ENCODE results near the gene IGSF21. TPM values are rescaled to one million over a fixed set of nuclear protein-coding genes. Genes with fewer than 3 reads are reported as not detected.

The IGSF21 gene
- total RNA-seq, 2 experiments from 2014 or later = not detected

DNA sequence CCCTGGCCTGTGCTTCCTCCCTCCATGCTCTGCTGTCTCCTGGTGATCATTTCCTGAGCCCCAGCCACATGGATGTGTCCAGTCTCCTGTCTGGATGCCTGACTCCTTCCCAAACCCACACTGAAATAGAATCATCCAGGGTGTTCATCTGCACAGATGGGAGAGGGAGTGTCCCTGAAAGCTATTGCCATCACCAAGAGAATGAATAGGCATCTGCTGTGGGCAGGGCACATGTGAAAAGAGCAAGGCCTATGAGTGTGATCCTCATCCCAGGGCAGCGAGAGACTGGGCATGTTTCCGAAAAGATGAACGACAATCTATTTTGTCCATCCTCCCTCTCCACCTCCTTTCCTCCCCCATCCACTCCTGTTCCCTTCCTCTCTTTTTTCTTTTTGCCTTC lies 5.0 kb downstream of the IGSF21 start:
- Mint-ChIP-seq H3K4me1 (ENCODE audit: low read depth) (peaks cover 9% of the 10 kb centered on the region), H3K9me3 (no peaks in the 10 kb centered on the region), H3K4me3 (no peak overlapping the region), H3K27ac (no peak overlapping the region), H3K27me3 (ENCODE audit: low read depth) (peaks cover 75% of the 10 kb centered on the region), H3K36me3 (ENCODE audit: low read depth) (no peaks in the 10 kb centered on the region)
- intact Hi-C loops (cut with micrococcal nuclease) = no loop called here
- no peak for DNase-seq
- CTCF ChIA-PET = interaction anchor here (0.7 kb wide), 1 partner anchor 122 kb away, joined by 3 read pairs; no protein-coding TSS in a partner anchor

DNA sequence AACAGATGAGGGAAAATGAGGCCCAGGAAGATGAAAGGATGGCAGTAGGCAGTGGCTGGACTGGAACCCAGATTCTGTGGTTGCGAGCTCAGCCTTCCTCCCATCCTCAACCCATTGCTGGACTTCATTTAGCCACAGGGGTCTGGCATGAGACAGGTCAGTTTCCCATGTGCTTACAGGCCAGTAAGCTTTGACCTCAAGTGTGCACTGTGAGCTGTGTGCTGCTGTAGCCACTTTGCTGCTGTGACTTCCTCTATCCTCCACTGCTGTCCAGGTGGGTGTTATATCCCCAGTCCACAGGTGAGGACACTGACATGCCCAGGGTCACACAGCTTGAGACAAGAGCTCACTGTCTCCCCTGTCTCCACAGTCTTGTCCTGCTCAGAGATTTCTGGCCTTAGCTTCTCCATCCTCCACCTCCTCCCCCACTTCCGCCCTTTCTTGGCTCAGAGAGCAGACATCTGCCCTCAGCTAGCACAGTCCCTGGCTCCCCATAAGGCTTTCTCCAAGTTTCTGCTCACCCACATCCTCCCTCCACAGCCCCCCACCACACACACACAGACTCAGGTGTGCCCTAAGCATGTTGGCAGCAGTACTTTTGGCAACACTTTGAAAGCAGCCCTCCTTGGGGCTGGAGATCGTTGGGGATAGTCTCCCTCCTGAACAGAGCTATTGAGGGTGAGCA lies 7.3 kb downstream of the IGSF21 start:
- H3K9me3 Mint-ChIP-seq = no peaks in the 10 kb centered on the region
- CTCF ChIA-PET = no interaction called here
- DNase-seq = no peak
- H3K36me3 Mint-ChIP-seq (ENCODE audit: low read depth) = no peaks in the 10 kb centered on the region
- intact Hi-C loops (cut with micrococcal nuclease) = no loop called here
- H3K4me3 Mint-ChIP-seq = no peak overlapping the region
- H3K27ac Mint-ChIP-seq = no peak overlapping the region
- H3K27me3 Mint-ChIP-seq (ENCODE audit: low read depth) = peaks cover 71% of the 10 kb centered on the region
- H3K4me1 Mint-ChIP-seq (ENCODE audit: low read depth) = peaks cover 9% of the 10 kb centered on the region

DNA sequence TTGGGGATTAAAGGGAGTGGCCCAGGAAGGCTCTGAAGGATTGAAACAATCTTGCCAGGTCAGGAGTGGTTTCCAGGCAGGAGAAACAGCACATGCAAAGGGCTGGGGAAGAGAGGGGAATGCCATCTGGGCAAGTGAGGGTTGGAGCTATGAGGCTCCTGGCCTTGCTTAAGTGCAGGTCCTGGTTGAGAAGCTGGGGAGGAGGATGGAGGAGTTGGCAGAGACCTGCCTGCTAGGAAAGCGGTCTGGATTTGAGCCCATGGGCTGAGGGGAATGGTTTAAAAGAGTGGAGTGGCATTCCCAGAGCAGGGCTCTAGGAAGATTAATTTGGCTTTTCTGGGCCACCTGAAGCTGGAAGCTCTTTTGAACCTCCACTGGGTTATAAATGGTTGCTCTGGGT lies 9.2 kb downstream of the IGSF21 start:
- peaks cover 57% of the 10 kb centered on the region for H3K27me3 Mint-ChIP-seq (ENCODE audit: low read depth)

GRCh38 chr1:18118078-18118477 lies 10.5 kb downstream of the IGSF21 start:
- Mint-ChIP-seq H3K27me3 (ENCODE audit: low read depth) (peaks cover 45% of the 10 kb centered on the region), H3K27ac (no peak overlapping the region), H3K9me3 (no peaks in the 10 kb centered on the region), H3K4me3 (no peak overlapping the region), H3K4me1 (ENCODE audit: low read depth) (no peaks in the 10 kb centered on the region), H3K36me3 (ENCODE audit: low read depth) (no peaks in the 10 kb centered on the region)
- DNase-seq = no peak
- intact Hi-C loops (cut with micrococcal nuclease) = no loop called here
- CTCF ChIA-PET = no interaction called here

More for the DNA sequence above, 9.2 kb downstream of the IGSF21 start:
- CTCF ChIA-PET = no interaction called here
- intact Hi-C loops (cut with micrococcal nuclease) = no loop called here
- Mint-ChIP-seq H3K36me3 (ENCODE audit: low read depth) (no peaks in the 10 kb centered on the region), H3K4me3 (no peak overlapping the region), H3K4me1 (ENCODE audit: low read depth) (no peaks in the 10 kb centered on the region), H3K27ac (no peak overlapping the region), H3K9me3 (no peaks in the 10 kb centered on the region)
- no peak for DNase-seq

GRCh38 chr1:18118491-18118890 lies 10.9 kb downstream of the IGSF21 start:
- intact Hi-C loops (cut with micrococcal nuclease) = no loop called here
- Mint-ChIP-seq H3K4me3 (no peak overlapping the region), H3K9me3 (no peaks in the 10 kb centered on the region), H3K27ac (no peak overlapping the region), H3K36me3 (ENCODE audit: low read depth) (no peaks in the 10 kb centered on the region), H3K27me3 (ENCODE audit: low read depth) (peaks cover 43% of the 10 kb centered on the region), H3K4me1 (ENCODE audit: low read depth) (no peaks in the 10 kb centered on the region)
- DNase-seq = no peak
- CTCF ChIA-PET = no interaction called here

- no peak for DNase-seq
- no peaks in the 10 kb centered on the region for H3K4me1 Mint-ChIP-seq (ENCODE audit: low read depth)
- no peaks in the 10 kb centered on the region for H3K36me3 Mint-ChIP-seq (ENCODE audit: low read depth)
- H3K27me3 Mint-ChIP-seq (ENCODE audit: low read depth) = peaks cover 36% of the 10 kb centered on the region
- H3K9me3 Mint-ChIP-seq = no peaks in the 10 kb centered on the region
- H3K27ac Mint-ChIP-seq = no peak overlapping the region
- no peak overlapping the region for H3K4me3 Mint-ChIP-seq
- CTCF ChIA-PET = no interaction called here
- intact Hi-C loops (cut with micrococcal nuclease) = no loop called here
Measured at GRCh38 chr1:18119289-18119688, 11.7 kb downstream of the IGSF21 start.

DNA sequence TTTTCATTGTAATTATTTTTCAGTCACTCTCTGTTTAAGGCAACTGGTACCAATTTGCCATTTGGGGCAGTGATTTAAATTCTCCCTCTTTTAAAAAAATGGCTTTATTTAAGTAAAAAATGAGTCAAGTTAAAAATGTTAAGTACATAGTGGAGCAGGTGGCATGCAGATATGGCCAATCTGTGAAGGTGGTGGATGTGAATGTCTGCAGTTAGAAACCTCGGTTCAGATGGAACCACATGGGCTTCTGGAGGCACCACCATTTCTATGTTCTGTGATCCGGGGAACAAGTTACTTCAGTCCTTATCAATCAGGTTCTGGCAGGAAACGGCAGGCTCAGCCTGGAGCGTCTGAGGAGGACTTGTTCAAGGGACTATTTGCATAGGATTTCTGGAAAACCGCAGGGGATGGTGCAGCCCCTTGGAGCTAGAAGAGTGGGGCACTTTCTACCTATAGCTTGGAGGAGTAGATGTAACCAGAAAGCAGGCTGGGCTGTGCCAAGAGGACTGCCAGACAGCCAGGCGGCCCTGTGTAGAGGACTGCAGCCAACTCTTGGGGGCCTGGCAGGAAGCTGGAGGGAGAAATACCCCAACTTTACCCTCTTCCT lies 12.3 kb downstream of the IGSF21 start:
- Mint-ChIP-seq H3K27me3 (ENCODE audit: low read depth) (peaks cover 36% of the 10 kb centered on the region), H3K9me3 (no peaks in the 10 kb centered on the region), H3K27ac (no peak overlapping the region), H3K4me1 (ENCODE audit: low read depth) (no peaks in the 10 kb centered on the region), H3K36me3 (ENCODE audit: low read depth) (no peaks in the 10 kb centered on the region), H3K4me3 (no peak overlapping the region)
- CTCF ChIA-PET = no interaction called here
- intact Hi-C loops (cut with micrococcal nuclease) = no loop called here
- DNase-seq = no peak

GRCh38 chr1:18120638-18121037 lies 13.0 kb downstream of the IGSF21 start:
- Mint-ChIP-seq H3K9me3 (no peaks in the 10 kb centered on the region), H3K4me3 (no peak overlapping the region), H3K27me3 (ENCODE audit: low read depth) (peaks cover 31% of the 10 kb centered on the region), H3K36me3 (ENCODE audit: low read depth) (no peaks in the 10 kb centered on the region), H3K4me1 (ENCODE audit: low read depth) (no peaks in the 10 kb centered on the region), H3K27ac (no peak overlapping the region)
- intact Hi-C loops (cut with micrococcal nuclease) = no loop called here
- CTCF ChIA-PET = no interaction called here
- DNase-seq = no peak

- H3K9me3 Mint-ChIP-seq = no peaks in the 10 kb centered on the region
- CTCF ChIA-PET = no interaction called here
- intact Hi-C loops (cut with micrococcal nuclease) = no loop called here
- H3K27ac Mint-ChIP-seq = no peak overlapping the region
- no peak overlapping the region for H3K4me3 Mint-ChIP-seq
- no peaks in the 10 kb centered on the region for H3K36me3 Mint-ChIP-seq (ENCODE audit: low read depth)
- no peak for DNase-seq
- no peaks in the 10 kb centered on the region for H3K4me1 Mint-ChIP-seq (ENCODE audit: low read depth)
- H3K27me3 Mint-ChIP-seq (ENCODE audit: low read depth) = peaks cover 27% of the 10 kb centered on the region
Measured at GRCh38 chr1:18121072-18121820, 13.6 kb downstream of the IGSF21 start.

- intact Hi-C loops (cut with micrococcal nuclease) = no loop called here
- Mint-ChIP-seq H3K4me3 (no peak overlapping the region), H3K27ac (no peak overlapping the region), H3K4me1 (ENCODE audit: low read depth) (no peaks in the 10 kb centered on the region), H3K36me3 (ENCODE audit: low read depth) (no peaks in the 10 kb centered on the region), H3K9me3 (no peaks in the 10 kb centered on the region), H3K27me3 (ENCODE audit: low read depth) (peaks cover 12% of the 10 kb centered on the region)
- CTCF ChIA-PET = no interaction called here
- no peak for DNase-seq
Measured at GRCh38 chr1:18123467-18123992, 15.9 kb downstream of the IGSF21 start.

GRCh38 chr1:18124977-18125376 lies 17.4 kb downstream of the IGSF21 start:
- Mint-ChIP-seq H3K9me3 (no peaks in the 10 kb centered on the region), H3K4me1 (ENCODE audit: low read depth) (no peaks in the 10 kb centered on the region), H3K36me3 (ENCODE audit: low read depth) (no peaks in the 10 kb centered on the region), H3K4me3 (no peak overlapping the region), H3K27me3 (ENCODE audit: low read depth) (peaks cover 5% of the 10 kb centered on the region), H3K27ac (no peak overlapping the region)
- no peak for DNase-seq
- intact Hi-C loops (cut with micrococcal nuclease) = no loop called here
- CTCF ChIA-PET = no interaction called here

- no peaks in the 10 kb centered on the region for H3K9me3 Mint-ChIP-seq
- intact Hi-C loops (cut with micrococcal nuclease) = no loop called here
- CTCF ChIA-PET = no interaction called here
- no peak overlapping the region for H3K4me3 Mint-ChIP-seq
- peaks cover 3% of the 10 kb centered on the region for H3K27me3 Mint-ChIP-seq (ENCODE audit: low read depth)
- H3K4me1 Mint-ChIP-seq (ENCODE audit: low read depth) = no peaks in the 10 kb centered on the region
- no peaks in the 10 kb centered on the region for H3K36me3 Mint-ChIP-seq (ENCODE audit: low read depth)
- H3K27ac Mint-ChIP-seq = no peak overlapping the region
- no peak for DNase-seq
Measured at GRCh38 chr1:18126616-18127015, 19.0 kb downstream of the IGSF21 start.

DNA sequence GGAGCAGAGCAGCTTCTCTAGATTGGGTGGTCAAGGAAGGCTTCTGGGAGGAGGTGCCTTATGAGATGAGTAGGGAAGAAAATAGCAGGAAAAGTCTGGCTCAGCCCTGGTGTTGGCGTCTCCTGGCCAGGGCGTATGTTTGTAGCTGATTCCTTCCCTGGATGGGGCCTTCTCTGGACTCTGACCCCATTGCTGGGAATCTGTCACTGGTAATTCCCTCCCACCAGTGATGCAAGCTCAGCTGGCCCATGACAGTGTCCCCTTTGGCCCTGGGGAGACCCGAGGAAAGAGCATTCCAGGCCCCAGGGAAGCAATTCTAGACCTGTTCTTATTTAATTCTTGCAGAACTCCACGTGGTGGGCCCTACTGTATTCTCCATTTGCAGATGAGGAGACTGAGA lies 20.7 kb downstream of the IGSF21 start:
- CTCF ChIA-PET = no interaction called here
- no peak overlapping the region for H3K27ac Mint-ChIP-seq

More for the DNA sequence above, 20.7 kb downstream of the IGSF21 start:
- no peaks in the 10 kb centered on the region for H3K4me1 Mint-ChIP-seq (ENCODE audit: low read depth)
- H3K36me3 Mint-ChIP-seq (ENCODE audit: low read depth) = no peaks in the 10 kb centered on the region
- intact Hi-C loops (cut with micrococcal nuclease) = no loop called here
- peaks cover 3% of the 10 kb centered on the region for H3K27me3 Mint-ChIP-seq (ENCODE audit: low read depth)
- no peak for DNase-seq
- no peak overlapping the region for H3K4me3 Mint-ChIP-seq
- no peaks in the 10 kb centered on the region for H3K9me3 Mint-ChIP-seq

All from activated naive CD4-positive, alpha-beta T cell treated with anti-CD3 and anti-CD28 coated beads for 36 hours (primary cell).